HG03103 (cell line): ENCODE data around the gene OMP.
A peak's percentile ranks its signal among the peaks of the same experiment; 100 is the strongest.

Source experiments
- ATAC-seq: cut with Tn5 transposase; IDR thresholded peaks from one replicate; pipeline ENCODE4 v1.9.1; 2021; ENCODE audit warnings: low read depth; ENCODE audit not compliant: unreplicated experiment

OMP gene

DNA sequence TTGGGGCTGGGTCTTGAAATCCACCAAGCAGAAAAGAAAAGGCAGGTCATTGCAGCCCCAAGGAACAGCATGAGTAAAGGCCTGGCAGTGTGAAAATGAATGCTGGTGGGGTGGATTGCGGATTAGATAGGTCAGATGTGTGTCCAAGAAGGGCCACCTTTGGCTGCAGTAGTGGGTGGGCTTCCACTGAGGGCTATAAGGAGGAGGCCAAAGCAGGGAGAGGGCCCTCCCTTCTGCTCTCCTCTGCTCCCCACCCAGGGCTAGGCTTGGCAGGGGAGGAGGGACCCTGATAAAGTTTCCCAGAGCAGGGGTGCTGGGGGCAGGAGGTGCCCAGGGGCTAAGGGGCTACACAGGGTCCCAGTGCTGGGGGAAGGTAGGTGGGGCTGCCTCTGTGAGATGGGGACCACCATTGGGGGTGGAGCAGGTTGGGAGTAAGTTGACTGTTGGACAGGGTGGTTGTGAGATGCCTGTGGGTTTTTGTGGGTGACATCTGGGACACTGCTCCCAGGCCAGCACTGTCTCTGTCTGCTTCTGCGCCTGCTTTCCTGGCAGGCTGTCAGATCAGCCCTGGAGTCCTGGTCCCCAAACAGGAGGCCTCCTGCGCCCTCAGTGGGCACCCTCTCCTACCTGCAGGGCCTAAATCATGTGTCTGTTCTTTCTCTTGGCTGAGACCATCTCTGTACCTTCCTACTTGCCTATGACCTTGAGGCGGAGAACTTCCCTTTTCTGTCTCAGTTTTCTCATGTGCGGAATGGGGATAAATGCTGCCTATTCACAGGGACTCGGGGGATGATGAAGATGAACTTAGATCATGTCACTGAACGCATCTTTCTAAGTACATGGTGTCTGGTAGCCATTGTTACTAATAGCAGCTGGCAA, 33.9 kb upstream of the OMP start:
- ATAC-seq: no peak

DNA sequence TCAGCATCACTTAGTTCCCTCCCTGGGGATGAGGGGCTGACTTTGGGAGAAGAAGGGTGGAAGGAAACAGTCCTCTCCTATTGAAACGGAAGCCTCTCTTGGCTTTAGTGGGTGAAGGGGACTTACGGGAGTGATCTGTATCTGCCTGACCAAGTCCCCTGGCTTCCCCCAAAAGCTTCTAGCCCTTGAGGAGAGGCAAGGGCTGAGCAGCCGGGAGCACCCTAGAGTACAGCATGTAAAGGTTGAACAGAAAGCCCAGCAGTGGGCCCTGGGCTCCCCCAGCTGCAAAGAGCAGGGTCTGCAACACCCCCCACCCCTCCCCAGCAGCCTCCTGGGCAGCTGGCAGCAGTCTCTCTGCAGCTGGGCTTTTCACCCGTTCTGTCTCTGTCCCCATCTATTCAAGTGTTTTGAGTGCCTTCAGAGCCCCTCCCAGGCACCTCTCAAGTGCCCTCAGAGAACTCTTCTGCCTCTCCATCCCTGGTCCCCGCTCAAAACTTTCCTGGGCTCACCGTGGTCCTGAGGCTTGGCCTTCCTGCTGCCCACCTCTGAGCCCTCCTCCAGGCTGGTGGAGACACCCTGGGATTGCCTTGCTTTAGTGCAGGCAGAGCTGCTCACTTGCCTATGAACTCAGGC, 33.2 kb upstream of the OMP start:
- ATAC-seq: no peak

DNA sequence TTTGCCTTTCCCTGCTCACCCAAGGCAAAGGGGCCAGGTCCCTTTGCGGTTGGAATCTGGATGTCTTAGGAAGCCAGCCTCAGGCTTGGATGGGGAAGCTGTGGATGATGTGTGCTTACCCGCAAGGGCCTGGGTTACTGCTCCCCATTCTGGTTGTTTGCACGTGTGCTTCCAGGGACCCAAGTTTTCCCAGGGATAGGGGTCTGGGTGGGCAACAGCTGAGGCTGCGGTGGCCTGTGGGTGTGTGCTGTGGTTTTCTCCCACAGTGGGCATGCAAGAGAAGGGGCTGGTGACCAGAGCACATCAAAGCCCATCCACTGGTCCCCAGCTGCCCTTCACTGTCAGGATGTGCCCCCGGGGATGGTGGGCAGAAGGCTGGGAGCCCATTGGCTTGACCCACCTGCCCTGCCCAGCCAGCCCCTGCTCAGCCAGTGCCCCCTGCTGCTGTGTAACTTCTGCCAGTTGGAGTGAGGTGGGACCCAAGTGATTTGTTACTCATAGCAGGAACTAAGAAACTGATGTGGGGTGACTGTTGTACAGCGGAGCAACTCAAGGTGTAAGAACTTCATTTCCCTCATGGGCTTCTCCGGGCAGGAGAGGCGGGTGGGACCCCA, 32.6 kb upstream of the OMP start:
- no peak for ATAC-seq

DNA sequence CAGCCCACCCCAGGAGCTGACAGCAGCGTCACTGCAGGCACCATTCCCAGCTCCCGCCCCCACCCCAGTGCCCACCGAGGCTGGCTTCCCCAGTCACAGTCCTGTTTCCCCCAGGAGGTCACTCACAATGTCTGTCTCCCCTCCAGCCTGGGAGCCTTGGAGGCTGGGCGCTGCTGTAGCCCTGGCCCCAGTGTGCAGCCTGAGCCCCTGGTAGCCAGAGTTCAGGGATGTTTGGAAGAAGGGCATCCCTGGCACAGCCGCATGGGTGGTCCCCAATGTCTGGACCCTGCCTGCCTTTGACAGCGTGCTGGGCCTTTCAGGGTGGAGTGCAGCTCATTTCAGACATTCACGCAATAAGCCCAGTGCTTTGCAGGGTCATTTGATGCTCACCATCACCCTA, 31.6 kb upstream of the OMP start:
- ATAC-seq: no peak

DNA sequence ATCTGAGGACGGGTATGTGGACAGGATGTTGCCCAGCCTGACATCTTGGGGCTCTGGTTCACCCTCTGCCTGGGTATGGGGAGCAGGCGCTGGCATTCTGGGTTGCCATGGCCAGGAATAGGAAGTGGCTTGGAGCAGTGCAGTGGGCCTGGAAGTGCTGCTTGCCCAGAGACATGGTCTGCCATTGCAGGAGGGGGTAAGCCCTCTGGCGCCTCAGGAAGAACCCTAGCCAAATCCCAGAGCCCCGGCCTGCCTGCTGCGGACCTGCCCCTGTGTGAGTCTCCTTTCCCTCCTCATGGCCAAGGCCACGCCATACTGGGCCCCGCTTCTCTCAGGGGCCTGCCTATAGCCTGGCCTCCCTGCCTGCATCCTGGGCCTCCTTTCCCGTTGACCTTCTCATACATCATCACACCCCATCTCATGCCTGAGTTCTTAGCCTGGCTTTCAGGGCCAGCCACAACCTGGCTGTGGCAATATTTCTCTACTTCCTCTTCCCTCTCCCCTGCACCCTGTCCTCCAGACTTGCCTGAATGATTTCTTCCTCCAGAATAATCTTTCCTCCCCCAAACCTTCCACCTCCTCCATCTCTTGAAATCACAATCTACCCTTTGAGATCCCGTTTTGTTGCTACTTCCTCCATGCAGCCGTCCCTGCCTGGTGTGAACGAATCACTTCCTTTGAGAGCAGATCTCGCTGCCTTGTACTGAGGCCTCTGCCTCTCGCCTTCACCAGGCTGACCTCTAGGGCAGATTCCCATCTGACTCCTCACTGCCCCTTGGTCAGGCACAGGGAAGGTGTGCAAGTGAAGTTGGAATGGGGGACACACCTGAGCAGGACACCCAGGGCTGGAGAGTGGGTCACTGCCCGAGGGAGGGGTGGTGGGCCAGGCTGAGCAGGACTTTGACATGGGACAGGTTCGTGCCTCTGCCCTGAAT, 30.7 kb upstream of the OMP start:
- no peak for ATAC-seq

DNA sequence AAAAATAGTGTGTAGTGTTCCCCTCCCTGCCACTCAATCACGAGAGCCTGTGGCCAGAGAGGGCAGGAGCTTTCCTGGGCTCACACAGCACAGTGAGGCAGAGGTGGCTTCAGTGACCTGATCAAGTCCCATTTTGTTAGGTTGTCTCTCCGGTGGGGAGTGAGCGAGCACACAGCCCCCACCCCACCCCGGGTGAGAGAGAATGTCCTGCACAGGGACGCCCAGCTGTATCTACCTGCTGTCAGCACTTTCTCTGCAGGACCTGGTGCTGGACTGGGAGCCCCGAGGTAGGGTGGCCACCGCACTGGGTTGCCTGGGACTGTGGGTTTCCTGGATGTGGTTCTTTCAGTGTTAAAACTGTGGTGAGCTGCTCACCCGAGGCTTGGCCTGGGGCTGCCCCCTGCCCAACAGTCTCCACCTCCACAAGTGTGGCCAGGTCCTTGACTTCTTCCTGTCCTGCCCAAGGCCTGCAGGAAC, 29.8 kb upstream of the OMP start:
- ATAC-seq: no peak

DNA sequence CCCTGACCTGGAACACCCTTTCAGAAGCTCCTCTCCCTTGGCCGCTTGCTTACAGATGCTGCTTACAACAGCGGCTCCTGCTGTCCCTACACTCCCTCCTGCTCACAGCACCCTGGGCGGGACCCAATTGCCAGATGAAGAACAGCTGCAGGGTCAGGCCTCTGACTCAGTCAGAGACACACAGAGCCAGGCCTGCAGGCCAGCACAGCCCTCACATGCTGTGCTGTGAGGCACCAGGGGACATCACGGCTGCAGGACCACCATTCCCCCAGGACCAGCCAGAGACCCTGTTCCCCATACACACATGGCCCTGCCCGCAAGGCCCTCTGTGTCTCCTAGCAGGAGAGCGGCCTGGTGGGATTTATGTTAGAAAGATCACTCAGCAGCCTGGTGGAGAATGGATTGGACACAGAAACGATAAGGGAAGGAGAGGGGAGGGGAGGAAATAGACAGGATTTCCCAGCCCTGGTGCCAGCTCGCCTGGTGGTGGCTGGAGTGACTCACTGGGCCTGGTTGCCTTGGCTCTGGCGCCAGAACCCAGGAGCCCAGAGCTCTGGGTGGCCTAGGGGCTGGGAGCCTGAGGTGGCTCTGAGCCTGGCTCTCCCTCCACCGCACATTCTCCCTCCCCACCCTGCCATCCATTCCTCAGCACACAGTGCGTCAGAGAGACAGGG, 29.2 kb upstream of the OMP start:
- ATAC-seq: no peak

DNA sequence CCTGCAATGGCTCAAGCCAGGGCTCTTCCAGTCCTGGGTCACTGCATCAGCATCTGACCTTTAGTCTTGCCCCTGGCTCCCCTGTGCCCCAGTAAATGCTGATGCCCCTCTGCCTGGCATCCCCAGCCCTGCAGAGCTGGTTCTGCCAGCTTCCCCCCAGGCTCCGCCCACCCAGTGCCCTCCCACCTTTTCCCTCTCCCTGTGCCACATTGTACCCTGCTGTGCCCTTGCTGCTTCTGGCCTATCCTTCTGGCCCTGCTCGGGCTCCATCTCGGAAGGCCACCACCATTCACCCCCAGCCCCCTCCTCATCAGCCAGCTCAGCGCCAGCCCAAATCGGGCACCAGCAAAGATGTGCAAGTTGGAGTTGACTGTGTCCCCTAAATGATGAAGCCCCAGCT, 28.4 kb upstream of the OMP start:
- no peak for ATAC-seq

DNA sequence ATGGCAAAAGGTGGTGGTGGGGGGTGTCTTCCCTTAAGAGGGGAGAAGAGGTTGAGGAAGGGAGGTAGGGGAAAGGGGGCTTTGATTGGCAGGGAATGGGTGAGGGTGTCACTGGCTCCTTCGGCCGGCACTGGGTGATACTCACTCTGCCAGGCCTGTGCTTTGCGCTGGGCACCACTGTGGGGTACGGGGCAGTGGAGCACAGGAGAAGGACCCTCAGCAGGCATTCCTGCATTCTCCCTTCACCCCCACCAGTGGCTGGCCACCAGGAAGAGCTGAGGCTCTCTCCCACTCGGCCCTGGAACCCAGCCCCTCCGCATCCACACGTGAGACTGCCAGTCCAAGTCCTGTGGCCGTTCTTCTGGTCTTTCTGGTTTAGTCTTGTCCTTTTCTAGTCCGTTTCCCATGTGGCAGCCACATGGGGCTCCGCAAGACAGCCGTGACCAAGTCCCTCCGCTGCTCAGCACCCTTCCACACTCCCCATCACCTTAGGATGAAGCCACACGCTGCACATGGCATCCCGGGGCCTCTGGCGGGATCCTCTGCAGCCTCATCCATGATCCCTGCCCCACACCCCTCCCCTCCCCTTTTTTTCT, 27.9 kb upstream of the OMP start:
- no peak for ATAC-seq

DNA sequence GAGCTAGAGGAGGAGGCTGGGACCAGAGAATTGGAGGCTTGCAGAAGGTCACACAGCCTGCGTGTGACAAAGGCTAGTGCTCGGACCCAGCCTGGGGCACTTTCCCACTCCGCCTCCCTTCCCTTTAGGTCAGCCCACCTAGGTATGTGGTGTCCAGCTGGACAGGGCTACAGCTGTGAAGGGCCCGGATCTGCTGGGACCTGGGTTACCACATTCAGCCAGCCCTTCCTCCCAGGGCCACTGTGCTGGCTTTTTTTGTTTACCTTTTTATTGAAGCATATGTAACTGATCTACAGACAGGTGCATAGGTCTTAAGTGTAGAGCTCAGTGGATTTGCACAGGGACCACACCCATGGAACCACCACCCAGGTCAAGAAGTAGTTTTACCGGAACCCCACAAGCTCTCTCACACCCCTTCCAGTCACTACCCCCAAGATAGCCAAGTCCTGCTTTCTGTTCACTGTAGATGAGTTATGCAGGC, 27.2 kb upstream of the OMP start:
- ATAC-seq: no peak

DNA sequence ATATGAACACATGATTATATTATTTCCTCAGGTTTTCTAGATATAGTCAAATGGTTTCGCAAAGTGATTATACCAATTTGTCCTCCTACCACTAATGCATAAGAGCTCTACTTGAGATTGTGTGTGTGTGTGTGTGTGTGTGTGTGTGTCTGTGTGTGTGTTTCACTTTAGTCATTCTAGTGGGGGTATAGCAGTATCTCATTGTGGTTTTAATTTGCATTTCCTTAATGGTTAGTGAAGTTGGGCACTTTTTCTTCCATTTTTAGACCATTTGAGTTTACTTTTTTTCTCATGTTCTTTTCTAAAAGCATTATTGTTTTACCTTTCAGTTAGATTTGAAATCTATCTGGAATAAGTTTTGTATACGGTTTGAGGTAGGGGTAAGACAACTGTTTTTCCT, 23.0 kb upstream of the OMP start:
- no peak for ATAC-seq

DNA sequence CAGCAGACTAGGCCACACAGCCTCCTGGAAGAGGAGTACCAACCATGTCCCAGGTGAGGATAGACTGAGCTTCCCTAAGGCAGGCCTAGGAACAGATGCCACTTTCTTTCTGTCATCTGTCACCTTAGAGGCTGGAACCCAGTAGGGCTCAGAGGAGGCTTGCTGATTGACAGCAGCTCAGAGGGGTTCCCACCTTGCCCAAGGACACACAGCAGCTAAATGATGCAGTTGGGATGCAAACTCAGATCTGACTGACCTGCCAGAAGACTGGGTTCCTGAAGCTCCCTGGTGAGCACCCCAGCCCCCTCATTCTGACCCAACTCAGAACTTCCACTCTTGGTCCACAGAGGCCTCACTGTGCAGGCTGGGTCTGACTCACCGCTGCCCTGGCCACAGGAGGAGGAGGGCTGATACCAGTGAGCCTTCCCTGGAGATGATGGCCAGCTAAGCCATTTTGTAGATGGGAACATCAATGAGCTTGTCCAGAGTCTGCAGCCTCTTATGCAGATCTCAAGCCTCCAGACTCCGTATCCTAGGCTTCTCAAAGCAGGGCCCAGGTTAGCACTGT, 21.9 kb upstream of the OMP start:
- ATAC-seq: no peak

DNA sequence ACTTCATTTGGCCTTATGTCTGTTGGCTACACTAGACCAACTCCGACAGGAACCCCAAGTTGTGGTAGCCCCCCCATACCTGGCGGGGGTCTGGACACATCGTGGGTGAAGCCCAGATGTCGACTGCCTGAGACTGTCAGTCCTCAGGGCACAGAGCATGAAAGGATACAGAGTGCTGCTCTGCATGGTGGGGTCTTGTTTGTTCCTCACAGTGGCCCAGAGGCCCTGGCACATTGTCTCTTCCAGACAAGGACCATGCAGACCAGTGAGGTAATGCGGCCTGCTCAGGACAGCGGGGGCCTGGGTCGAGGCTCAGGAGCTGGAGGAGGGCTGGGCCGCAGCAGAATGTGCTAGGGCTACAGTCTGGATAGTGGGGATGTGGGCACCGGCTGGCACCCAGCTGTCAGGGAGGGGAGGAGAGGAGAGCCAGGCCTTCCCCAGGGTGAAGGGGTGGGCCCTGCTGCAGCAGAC, 21.2 kb upstream of the OMP start:
- no peak for ATAC-seq

DNA sequence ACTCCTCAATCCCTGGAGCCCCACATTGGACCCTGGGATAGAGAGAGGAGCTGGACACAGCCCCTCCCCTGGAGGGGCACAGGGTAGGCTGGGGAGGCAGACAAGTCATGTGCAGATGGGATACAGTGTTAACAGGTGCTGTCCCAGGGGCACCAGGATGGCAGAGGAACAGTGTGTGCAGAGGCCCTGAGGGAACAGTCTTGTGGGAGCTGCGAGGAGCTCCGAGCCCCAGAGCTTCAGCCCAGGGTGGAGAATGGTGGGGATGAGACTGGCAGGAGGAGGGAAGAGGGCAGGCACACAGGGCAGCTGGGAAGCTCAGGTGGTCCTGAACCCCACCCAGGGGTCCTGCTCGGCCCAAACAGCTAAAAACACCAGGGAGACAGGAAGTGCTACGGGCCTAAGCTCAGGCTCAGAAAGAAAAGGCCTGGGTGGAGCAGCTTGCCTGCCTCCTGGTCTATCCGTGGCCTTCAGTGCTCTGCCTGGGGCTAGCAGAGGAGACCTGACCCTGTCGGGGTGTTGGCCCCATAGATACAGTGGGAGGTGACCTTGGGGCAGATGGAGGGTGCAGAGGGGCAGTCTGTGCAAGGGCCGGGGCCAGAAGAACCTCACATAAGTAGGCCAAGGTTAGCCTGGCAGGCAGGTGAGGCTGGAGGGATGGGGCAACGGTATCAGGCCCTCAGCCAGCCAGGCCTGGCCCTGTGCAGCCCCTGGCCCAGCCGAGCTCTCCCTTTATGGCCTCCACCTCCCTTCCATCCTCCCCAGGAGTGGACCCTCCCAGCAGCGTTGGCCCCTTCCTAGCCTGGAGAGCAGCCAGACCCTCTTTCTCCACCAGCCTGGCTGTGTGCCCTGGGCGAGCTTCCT, 20.4 kb upstream of the OMP start:
- no peak for ATAC-seq

DNA sequence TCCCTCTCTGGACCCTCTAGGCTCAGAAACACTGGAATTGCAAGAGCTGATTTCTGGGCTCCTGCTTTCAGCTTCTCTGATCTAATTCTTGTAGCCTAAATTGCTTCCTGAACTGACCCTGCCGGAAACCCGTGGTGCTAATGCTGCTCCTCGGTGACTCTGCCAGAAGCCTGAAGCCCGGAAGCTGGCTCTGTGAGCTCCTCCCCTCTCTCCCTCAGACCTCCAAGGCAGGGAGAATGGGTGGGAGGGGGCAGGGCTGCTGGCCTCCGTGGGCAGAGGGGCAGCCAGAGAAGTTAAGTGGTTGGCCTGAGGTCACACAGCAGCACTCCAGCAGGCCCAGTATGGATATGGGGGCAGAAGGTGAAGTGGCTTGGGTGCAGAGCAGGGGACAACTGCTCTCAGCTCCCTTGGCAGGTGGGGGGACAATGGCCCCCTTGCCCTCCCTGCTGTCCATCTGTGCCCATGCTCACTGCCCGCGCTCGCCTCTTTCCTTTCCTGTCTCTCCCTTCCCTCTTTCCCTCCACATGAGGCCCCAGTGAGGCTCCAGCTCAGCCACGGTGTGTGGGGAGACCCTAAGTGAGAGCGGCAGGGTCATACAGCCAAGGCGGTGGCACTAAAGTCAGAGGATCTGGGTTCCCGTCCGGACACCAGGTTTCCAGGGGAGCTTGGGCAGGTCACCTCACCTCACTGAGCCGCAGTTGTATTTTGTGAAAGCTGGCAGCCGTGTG, 19.6 kb upstream of the OMP start:
- ATAC-seq: peak; percentile 56

DNA sequence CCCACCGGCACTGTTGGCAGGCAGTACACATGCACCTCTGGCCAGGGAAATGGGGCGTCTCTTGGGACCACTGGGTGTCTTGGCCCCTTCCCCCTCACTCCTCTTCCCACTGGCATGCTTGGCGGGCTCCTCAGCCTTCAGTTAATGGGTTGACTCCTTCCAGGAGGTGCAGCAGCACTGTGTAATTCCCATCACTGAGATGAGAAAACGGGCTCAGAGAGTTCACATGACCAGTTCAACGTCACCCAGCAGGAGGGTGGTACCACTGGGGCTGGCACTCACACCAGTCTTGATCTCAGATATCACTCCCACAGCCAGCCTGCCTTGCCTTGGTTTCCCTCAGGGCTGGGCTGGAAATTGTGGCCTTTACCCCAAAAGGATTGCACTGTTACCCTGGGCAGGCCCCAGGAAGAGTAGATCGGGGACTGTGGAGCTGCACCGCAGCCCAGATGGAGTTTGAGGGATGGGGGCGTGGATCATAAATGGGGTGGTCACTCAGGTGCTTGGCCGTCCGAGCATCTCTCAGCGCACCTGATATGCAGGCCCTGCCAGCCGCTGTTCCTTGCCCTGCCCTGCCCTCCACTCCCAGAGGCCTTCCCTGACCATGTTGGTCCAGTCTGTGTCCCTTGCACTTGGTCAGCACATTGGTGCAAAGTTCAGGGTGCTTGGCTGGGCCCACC, 18.9 kb upstream of the OMP start:
- no peak for ATAC-seq
